IMR-90 (cell line): Measurements from ENCODE around the gene CASZ1. TPM values are rescaled to one million over a fixed set of nuclear protein-coding genes. Genes with fewer than 3 reads are reported as not detected.

ENCODE experiments used
- ATAC-seq: fragments of 200-7000 bp; cut with Tn5 transposase; 2 replicates; pipeline ENCODE4 v1.9.1; 2020; ENCODE audit warnings: low read depth, mild to moderate bottlenecking, moderate library complexity
- BruUV-seq: library from RNA; stranded (reverse); fragments of 400-500 nt; replicated peaks from 2 replicates; lab custom pipeline; 2021; lab: Mats Ljungman, UMichigan
- CTCF ChIA-PET: fragments of 300-600 bp; formaldehyde crosslinking; extraction: SDS; loops from one replicate; lab custom pipeline; 2021; ENCODE audit warnings: antibody characterized with exemption; lab: Yijun Ruan, JAX
- POLR2A ChIA-PET: fragments of 300-600 bp; sonication (Branson Sonifier 250); formaldehyde crosslinking; loops from one replicate; lab custom pipeline; 2022; ENCODE audit warnings: antibody characterized with exemption; ENCODE audit not compliant: unreplicated experiment; lab: Charles Lee
- DNase-seq: peaks from one replicate; pipeline ENCODE4 v3.0.0; 2013
- H2AFZ ChIP-seq: replicated peaks from 2 replicates; pipeline ENCODE3; 2013; ENCODE audit warnings: low read length, mild to moderate bottlenecking; ENCODE audit not compliant: poor library complexity
- H2AK5ac ChIP-seq: 2 replicates; pipeline ENCODE4 v1.6.1; 2013; ENCODE audit warnings: low read depth, low read length, inconsistent platforms
- H2AK9ac ChIP-seq: replicated peaks from 2 replicates; pipeline ENCODE3; 2013; ENCODE audit warnings: mild to moderate bottlenecking, low read depth, low read length, moderate library complexity; ENCODE audit not compliant: poor library complexity
- H2BK120ac ChIP-seq: 2 replicates; pipeline ENCODE4 v1.6.1; 2013; ENCODE audit warnings: low read depth, low read length, inconsistent platforms
- H2BK15ac ChIP-seq: 3 replicates; pipeline ENCODE4 v1.6.1; 2013; ENCODE audit warnings: low read depth, low read length, inconsistent platforms
- H2BK20ac ChIP-seq: 2 replicates; pipeline ENCODE4 v1.6.1; 2013; ENCODE audit warnings: low read depth, mild to moderate bottlenecking, inconsistent platforms, low read length, moderate library complexity
- H2BK5ac ChIP-seq: 2 replicates; pipeline ENCODE4 v1.6.1; 2013; ENCODE audit warnings: mild to moderate bottlenecking, low read depth, low read length, inconsistent platforms; ENCODE audit not compliant: poor library complexity, severe bottlenecking
- H3K14ac ChIP-seq: replicated peaks from 2 replicates; pipeline ENCODE4 v1.6.1; 2013; ENCODE audit warnings: low read depth, low read length, inconsistent platforms
- H3K18ac ChIP-seq: 2 replicates; pipeline ENCODE4 v1.6.1; 2013; ENCODE audit warnings: low read depth, low read length, control low read depth
- H3K23ac ChIP-seq: 2 replicates; pipeline ENCODE4 v1.6.1; 2013; ENCODE audit warnings: low read depth, low read length, inconsistent platforms
- H3K27ac ChIP-seq: 2 replicates; pipeline ENCODE4 v1.5.1; 2013; ENCODE audit warnings: mild to moderate bottlenecking, control low read depth, low read length; ENCODE audit not compliant: insufficient read depth
- H3K27me3 ChIP-seq: 2 replicates; pipeline ENCODE4 v1.6.1; 2013; ENCODE audit warnings: low read length; ENCODE audit not compliant: control insufficient read depth, insufficient read depth
- H3K36me3 ChIP-seq: 2 replicates; pipeline ENCODE4 v1.6.1; 2013; ENCODE audit warnings: low read length, mixed read lengths; ENCODE audit not compliant: control insufficient read depth, insufficient read depth
- H3K4ac ChIP-seq: 2 replicates; pipeline ENCODE4 v1.6.1; 2013; ENCODE audit warnings: low read depth, low read length, inconsistent platforms
- H3K4me1 ChIP-seq: 2 replicates; pipeline ENCODE4 v1.6.1; 2013; ENCODE audit warnings: low read length, mixed read lengths; ENCODE audit not compliant: control insufficient read depth, insufficient read depth
- H3K4me2 ChIP-seq: 2 replicates; pipeline ENCODE4 v1.6.1; 2013; ENCODE audit warnings: low read depth, mild to moderate bottlenecking, control low read depth, low read length, moderate library complexity
- H3K4me3 ChIP-seq: 2 replicates; pipeline ENCODE4 v1.5.1; 2013; ENCODE audit warnings: low read depth, mild to moderate bottlenecking, control low read depth, low read length, moderate library complexity; ENCODE audit not compliant: insufficient read depth
- H3K56ac ChIP-seq: 2 replicates; pipeline ENCODE4 v1.6.1; 2013; ENCODE audit warnings: low read length, inconsistent platforms; ENCODE audit not compliant: insufficient read depth; ENCODE audit errors: extremely low read depth
- H3K79me1 ChIP-seq, 2 experiments: 2 replicates each; pipeline ENCODE4 v1.6.1; 2013; ENCODE audit warnings: low read length in 2 of 2, inconsistent platforms in 1 of 2, low read depth in 1 of 2
- H3K9ac ChIP-seq: 2 replicates; pipeline ENCODE4 v1.6.1; 2013; ENCODE audit warnings: low read depth, low read length, control low read depth
- H3K9me1 ChIP-seq: 2 replicates; pipeline ENCODE4 v1.6.1; 2013; ENCODE audit warnings: low read length, inconsistent platforms; ENCODE audit not compliant: insufficient read depth
- H3K9me3 ChIP-seq: 2 replicates; pipeline ENCODE4 v1.6.1; 2013; ENCODE audit warnings: low read length; ENCODE audit not compliant: control insufficient read depth, insufficient read depth
- H4K20me1 ChIP-seq: 2 replicates; pipeline ENCODE4 v1.6.1; 2013; ENCODE audit warnings: low read length, inconsistent platforms; ENCODE audit not compliant: insufficient read depth
- H4K5ac ChIP-seq: 2 replicates; pipeline ENCODE4 v1.6.1; 2013; ENCODE audit warnings: mild to moderate bottlenecking, low read depth, low read length, control low read depth
- H4K8ac ChIP-seq, 2 experiments: 2 replicates each; pipeline ENCODE4 v1.6.1; 2013; ENCODE audit warnings: low read depth in 2 of 2, low read length in 2 of 2, control low read depth in 1 of 2, inconsistent platforms in 1 of 2
- H4K91ac ChIP-seq: 2 replicates; pipeline ENCODE4 v1.6.1; 2013; ENCODE audit warnings: low read depth, low read length, inconsistent platforms; ENCODE audit not compliant: insufficient read depth
- BHLHE40 ChIP-seq: fragments of 150-350 bp; IDR thresholded peaks from 2 replicates; pipeline ENCODE4 v1.6.1; 2016; ENCODE audit warnings: mild to moderate bottlenecking, low read depth, low read length
- CEBPB ChIP-seq: IDR thresholded peaks from 2 replicates; pipeline ENCODE4 v1.6.1; 2012; ENCODE audit warnings: low read depth, low read length, improper control_type of control experiment
- CHD1 ChIP-seq: IDR thresholded peaks from 2 replicates; pipeline ENCODE4 v1.6.1; 2012; ENCODE audit warnings: low read depth, low read length, improper control_type of control experiment
- CTCF ChIP-seq: conservative IDR thresholded peaks from 2 replicates; pipeline ENCODE4 v1.5.1; 2012; ENCODE audit warnings: mild to moderate bottlenecking, low read depth, low read length, improper control_type of control experiment
- ELK1 ChIP-seq: fragments of 150-350 bp; IDR thresholded peaks from 2 replicates; pipeline ENCODE4 v1.6.1; 2016; ENCODE audit warnings: low read depth, mild to moderate bottlenecking, low read length, moderate library complexity, borderline replicate concordance
- FOS ChIP-seq: fragments of 150-350 bp; IDR thresholded peaks from 2 replicates; pipeline ENCODE4 v1.6.1; 2016; ENCODE audit warnings: low read depth, low read length
- MAFK ChIP-seq: IDR thresholded peaks from 2 replicates; pipeline ENCODE4 v1.6.1; 2012; ENCODE audit warnings: low read depth, low read length, improper control_type of control experiment
- MAZ ChIP-seq: IDR thresholded peaks from 2 replicates; pipeline ENCODE4 v1.6.1; 2012; ENCODE audit warnings: low read depth, mild to moderate bottlenecking, low read length, improper control_type of control experiment, moderate library complexity, borderline replicate concordance
- MXI1 ChIP-seq: IDR thresholded peaks from 2 replicates; pipeline ENCODE4 v1.6.1; 2012; ENCODE audit warnings: low read depth, mild to moderate bottlenecking, low read length, moderate library complexity, borderline replicate concordance
- NFE2L2 ChIP-seq: fragments of 150-350 bp; IDR thresholded peaks from 2 replicates; pipeline ENCODE4 v1.6.1; 2016; ENCODE audit warnings: low read depth, mild to moderate bottlenecking, low read length
- POLR2A ChIP-seq: IDR thresholded peaks from 2 replicates; pipeline ENCODE4 v1.6.1; 2012; ENCODE audit warnings: mild to moderate bottlenecking, low read depth, low read length
- RAD21 ChIP-seq: IDR thresholded peaks from 2 replicates; pipeline ENCODE4 v1.6.1; 2012; ENCODE audit warnings: low read length, improper control_type of control experiment
- RCOR1 ChIP-seq: IDR thresholded peaks from 2 replicates; pipeline ENCODE4 v1.6.1; 2012; ENCODE audit warnings: mild to moderate bottlenecking, low read length, improper control_type of control experiment; ENCODE audit not compliant: insufficient replicate concordance
- RFX5 ChIP-seq: IDR thresholded peaks from 2 replicates; pipeline ENCODE4 v1.8.0; 2012; ENCODE audit warnings: low read depth, mild to moderate bottlenecking, low read length, moderate library complexity
- SMC3 ChIP-seq: fragments of 150-350 bp; IDR thresholded peaks from 2 replicates; pipeline ENCODE4 v1.6.1; 2016; ENCODE audit warnings: low read depth, mild to moderate bottlenecking, antibody characterized with exemption, low read length, moderate library complexity
- USF2 ChIP-seq: fragments of 150-350 bp; IDR thresholded peaks from 2 replicates; pipeline ENCODE4 v1.6.1; 2017; ENCODE audit warnings: mild to moderate bottlenecking, antibody characterized with exemption, low read length, low read depth
- WGBS, 2 experiments: methylation state at CpG; one replicate each; pipeline versions ENCODE4 v1.1.5 to v1.1.7; 2013; ENCODE audit warnings: missing lambda C conversion rate in 2 of 2; ENCODE audit not compliant: insufficient read length in 1 of 2; ENCODE audit errors: extremely low coverage in 2 of 2; 5-methylcytosine and 5-hydroxymethylcytosine counted together
- dilution Hi-C: fragments of 300-500 bp; cut with HindIII; formaldehyde crosslinking; loops from one replicate; pipeline ENCODE4 v1.14.3; 2018; ENCODE audit warnings: low sequenced_read_pairs; ENCODE audit not compliant: unreplicated experiment
- in situ Hi-C: fragments of 300-500 bp; cut with MboI; formaldehyde crosslinking; loops from 3 replicates; pipeline ENCODE4 v1.14.3; 2019; ENCODE audit warnings: low sequenced_read_pairs, inconsistent platforms, mixed read lengths
- intact Hi-C: fragments of 100-400 bp; cut with micrococcal nuclease; formaldehyde crosslinking; loops from 2 replicates; pipeline ENCODE4 v1.10.0; 2022
- polyA plus RNA-seq, 3 experiments: library from polyadenylated mRNA; depleted of rRNA; stranded (reverse); fragments of >200 nt; gene quantifications; 2 replicates each; pipeline ENCODE4 v1.2.3, GENCODE V29; 2012; ENCODE audit warnings: low replicate concordance in 1 of 3
- total RNA-seq: library from RNA; depleted of rRNA; stranded (reverse); fragments of >200 nt; gene quantifications from 2 replicates; pipeline ENCODE4 v1.2.3, GENCODE V29; 2012

CASZ1 gene
- total and polyA plus RNA-seq, 2 of the 4 experiments (the other 2 are of a cell fraction) = 0.18 to 0.24 TPM

DNA sequence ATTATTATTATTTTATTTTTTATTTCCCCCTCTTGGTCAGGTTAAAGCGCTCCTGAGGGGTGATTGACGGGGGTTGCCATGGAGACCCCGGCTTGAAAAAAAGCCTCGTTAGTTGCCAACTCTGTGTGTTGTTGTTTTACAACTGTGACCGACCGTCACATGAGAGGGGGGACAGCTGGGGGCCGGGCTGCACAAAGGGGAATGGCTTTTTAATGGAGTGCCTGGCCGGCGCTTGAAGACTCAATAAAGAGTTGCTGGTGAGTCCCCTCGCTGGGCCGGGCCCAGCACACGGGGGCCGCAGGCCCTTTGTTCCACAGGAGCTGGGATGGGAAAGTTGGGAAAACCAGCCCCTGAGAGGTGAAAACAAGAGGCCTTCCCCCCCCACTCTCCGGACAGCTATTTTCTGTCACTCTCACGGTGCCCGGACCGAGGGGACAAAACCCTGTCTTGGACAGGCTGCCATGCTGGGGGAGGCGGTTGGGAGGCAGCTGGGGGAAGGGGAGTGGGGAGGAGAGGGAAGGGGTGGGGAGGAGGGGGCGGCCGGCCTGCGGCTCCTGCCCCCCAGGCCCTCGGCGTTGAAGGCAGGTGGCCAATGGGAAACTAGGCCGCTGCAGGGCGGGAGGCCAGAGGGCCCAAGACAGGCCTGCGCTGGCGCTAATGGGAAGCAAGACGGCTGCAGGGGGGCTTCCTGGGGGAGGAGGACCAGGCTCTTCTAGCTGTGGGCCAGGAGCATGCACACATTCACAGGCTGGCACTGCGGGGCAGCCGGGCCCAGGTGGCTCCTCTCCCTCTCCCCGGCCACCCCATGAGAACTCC lies 67.6 kb downstream of the CASZ1 start:
- Histone ChIP-seq H3K9me1 (no peaks in the 10 kb centered on the region), H2BK5ac (no peak overlapping the region), H4K20me1 (no peaks in the 10 kb centered on the region), H3K27ac (no peak overlapping the region), H3K9ac (no peak overlapping the region), H3K27me3 (peaks cover 29% of the 10 kb centered on the region), H2AFZ (no peak overlapping the region), H2AK9ac (no peak overlapping the region), H3K36me3 (no peaks in the 10 kb centered on the region), H3K4me3 (no peak overlapping the region), H4K91ac (no peak overlapping the region), H4K5ac (no peak overlapping the region), H3K18ac (no peak overlapping the region), H2AK5ac (no peak overlapping the region), H2BK15ac (no peak overlapping the region), H3K9me3 (no peaks in the 10 kb centered on the region), H2BK120ac (no peak overlapping the region), H3K4me2 (no peak overlapping the region), H2BK20ac (no peak overlapping the region), H3K4ac (no peak overlapping the region), H3K56ac (no peak overlapping the region), H3K4me1 (peaks cover 6% of the 10 kb centered on the region; the same call in 1 of the 2 replicates), H3K79me1 (no peaks in the 10 kb centered on the region), H3K23ac (no peak overlapping the region), H4K8ac (no peak overlapping the region), H3K14ac (no peak overlapping the region)
- ChIA-PET CTCF (no interaction called here), POLR2A (no interaction called here)
- no TSS peak for BruUV-seq
- DNase-seq = no peak
- intact Hi-C loops (no loop called here), in situ Hi-C loops (no loop called here), dilution Hi-C loops (no loop called here)
- WGBS, 2 experiments = no CpG with 5 or more reads among the region's 31 CpGs
- ATAC-seq = no peak
- TF ChIP-seq POLR2A = no peak
- no peak for TF ChIP-seq BHLHE40
- no peak for TF ChIP-seq CHD1
- no peak for TF ChIP-seq FOS
- no peak for TF ChIP-seq USF2
- no peak for TF ChIP-seq ELK1
- TF ChIP-seq RFX5 = no peak
- no peak for TF ChIP-seq MXI1
- TF ChIP-seq CTCF = no peak
- TF ChIP-seq MAZ = no peak
- TF ChIP-seq NFE2L2 = no peak
- TF ChIP-seq RAD21 = no peak
- no peak for TF ChIP-seq RCOR1
- TF ChIP-seq CEBPB = no peak
- TF ChIP-seq SMC3 = no peak
- no peak for TF ChIP-seq MAFK
